HTERT RPE-1 (cell line): Measurements from ENCODE around the gene PLPPR3.

Experiments
- in situ Hi-C: fragments of 300-500 bp; cut with MboI; formaldehyde crosslinking; loops from 4 replicates; pipeline ENCODE4 v1.14.3; 2020; ENCODE audit warnings: low sequenced_read_pairs

The PLPPR3 gene

DNA sequence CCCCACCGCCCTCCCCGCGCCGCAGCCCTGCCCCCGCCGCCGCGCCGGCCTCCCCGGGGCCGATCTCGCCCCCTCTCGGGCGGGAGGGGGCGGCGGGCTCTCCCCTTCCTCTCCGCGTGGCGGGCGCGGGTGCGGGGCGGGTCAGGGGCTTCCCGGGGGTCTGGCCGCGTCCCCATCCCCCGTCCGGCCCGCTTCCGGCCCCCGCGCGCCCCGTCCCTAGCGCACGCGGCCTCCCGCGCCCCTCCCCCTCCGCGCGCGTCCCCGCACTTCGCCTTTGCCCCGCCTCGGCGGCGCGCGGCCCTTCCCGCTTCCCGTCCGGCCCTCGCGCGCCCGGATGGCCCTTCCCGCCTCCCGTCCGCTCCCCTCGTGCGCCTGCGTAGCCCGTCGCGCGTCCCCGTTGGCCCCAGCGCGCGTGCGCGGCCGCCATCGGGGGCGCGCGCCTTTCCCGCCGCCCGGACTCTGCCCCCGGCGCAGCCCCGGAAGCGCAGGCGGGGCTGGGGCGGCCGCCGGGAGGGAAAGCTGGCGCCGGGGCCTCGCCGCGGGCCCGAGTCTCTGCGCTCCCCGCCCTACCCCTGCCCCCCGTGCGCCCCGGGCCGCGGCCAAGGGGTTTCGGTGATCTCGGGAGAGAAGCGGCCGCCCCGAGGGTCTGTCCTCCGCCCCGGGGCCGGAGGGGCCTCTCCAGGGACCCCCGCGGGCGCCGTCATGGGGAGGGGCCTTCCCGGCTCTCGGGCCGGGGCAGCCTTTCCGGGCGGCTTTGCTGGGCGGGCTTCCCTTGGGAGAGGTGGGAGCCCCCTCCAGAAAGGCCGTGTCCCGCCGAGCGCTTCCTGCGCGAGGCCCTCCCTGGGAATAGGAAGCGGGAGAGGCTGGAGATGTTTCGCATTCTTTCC is 24.0 kb downstream of the PLPPR3 start:
- in situ Hi-C loops, result no loop called here

GRCh38 chr19:796692-797527 is 24.8 kb downstream of the PLPPR3 start, which contains the start of gene PTBP1:
Gene PTBP1 (plus strand): TSS chr19:797452. CDS start chr19:797498, 46 bp downstream.
- in situ Hi-C loops, result no loop called here

- in situ Hi-C loops, result no loop called here
Measured at GRCh38 chr19:795691-796581, 25.8 kb downstream of the PLPPR3 start.

DNA sequence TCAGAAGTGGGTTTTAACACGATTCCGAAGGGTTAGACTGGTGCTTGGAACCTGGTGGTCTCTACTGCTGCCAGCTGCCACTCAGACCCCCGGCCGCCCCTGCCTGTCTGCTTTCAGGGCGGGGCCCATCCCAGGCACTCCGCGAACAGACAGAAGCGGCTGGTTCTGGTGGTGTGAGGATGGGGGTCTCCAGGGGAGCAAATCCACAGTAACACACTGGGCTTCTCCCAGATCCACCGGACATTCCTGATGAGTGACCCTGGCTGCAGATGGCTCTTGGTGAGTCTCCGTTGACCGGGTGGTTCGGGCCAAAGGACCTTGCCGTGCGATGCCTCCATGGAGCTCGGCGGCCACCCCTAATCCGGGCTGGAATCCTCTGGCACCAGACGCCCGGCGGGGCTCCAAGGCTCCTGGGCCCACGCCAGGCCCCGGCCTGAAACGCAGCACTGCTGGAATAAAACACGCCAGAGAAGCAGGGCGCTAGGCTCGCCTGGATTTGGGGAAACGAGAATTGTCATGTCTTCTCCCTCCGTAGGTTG is 26.6 kb downstream of the PLPPR3 start:
- in situ Hi-C loops, result no loop called here

GRCh38 chr19:793806-794205 is 27.9 kb downstream of the PLPPR3 start:
- in situ Hi-C loops, result no loop called here

DNA sequence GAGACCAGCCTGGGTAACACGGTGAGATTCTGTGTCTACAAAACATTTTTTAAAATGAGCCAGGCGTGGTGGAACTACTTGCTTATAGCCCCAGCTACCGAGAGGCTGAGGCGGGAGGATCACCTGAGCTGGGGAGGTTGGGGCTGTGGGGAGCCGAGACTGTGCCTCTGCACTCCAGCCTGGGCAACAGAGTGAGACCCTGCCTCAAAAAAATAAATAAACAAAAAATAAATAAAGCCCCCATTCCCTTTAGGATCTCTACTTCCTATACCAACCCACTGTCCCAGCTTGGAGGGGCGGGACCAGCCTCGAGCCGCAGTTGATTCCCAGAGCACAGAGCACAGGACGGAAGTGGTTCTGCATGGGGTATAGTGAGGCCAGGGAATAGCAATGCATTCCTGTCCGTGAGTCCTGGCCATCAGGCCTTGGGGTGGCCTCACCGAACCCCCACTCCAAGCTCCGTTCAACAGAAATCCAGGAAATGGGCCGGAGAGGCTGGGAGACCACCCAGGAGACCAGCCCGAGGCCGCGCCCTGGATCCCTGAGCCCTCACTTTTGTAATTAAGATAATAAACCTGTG is 29.4 kb downstream of the PLPPR3 start:
- in situ Hi-C loops, result no loop called here

DNA sequence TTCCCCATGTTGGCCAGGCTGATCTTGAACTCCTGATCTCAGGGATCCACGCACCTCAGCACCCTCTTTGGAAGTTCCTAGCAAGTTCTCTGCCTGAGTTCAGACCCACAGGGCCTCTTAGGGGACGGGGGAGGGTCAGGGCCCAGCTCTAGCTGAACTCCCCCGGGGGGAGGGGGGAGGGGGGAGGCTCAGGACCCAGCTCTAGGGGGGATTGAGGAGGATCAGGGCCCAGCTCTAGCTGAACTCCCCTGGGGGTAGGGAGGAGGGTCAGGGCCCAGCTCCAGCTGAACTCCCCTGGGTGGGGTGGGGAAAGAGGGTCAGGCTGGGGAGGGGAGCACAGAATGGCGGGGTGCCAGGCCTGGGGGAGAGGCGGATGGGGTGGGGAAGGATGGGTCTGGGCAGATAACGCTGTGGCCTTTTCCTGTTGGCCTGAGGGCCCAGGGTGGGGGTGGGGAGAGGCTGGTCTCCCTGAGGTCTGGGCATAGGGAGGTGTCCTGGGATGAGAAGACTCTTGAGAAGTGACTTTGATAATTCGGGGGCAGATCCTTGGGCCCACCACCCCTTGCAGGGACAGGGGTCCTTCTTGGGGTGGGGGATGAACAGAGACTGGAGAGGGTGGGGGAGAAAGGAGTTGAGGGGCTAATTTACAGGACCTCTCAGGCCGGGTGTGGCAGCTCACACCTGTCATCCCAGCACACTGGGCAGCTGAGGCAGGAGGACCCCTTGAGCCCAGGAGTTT is 30.0 kb downstream of the PLPPR3 start:
- in situ Hi-C loops, result no loop called here

- in situ Hi-C loops, result no loop called here
Measured at GRCh38 chr19:791007-791566, 30.7 kb downstream of the PLPPR3 start.

- in situ Hi-C loops, result no loop called here
Measured at GRCh38 chr19:789701-790060, 32.1 kb downstream of the PLPPR3 start.

DNA sequence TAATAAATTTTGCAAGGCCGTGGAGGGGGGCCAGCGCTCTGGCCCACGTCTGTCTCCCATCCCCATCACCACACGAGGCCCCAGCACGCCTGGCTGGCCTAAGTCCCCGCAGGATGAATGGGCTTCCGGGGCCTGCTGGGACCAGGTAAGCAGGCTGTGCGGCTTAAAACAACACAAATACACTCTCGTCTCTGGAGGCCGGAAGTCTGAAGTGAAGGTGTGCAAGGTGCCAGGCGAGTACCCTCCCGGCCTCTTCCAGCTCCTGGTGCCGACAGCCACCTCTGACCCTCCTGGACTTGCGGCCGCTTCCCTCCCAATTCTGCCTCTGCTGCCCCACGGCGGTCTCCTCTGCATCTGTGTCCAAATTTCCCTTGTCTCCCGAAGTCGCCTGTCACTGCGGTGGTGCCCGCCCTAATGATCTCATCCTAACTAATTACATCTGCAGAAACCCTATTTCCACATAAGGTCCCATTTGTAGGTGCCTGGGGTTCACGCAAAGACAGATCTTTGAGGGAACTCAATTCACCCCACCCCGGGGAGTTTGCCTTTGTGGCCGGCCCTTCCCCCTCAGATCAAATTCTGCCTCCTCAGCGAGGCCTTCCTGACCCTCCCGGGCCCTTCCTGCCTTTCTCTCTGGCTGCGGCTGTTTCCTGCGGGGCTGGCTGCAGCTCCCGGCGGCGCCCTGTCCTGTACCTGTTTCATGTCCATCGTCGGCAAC is 32.6 kb downstream of the PLPPR3 start:
- in situ Hi-C loops, result no loop called here

DNA sequence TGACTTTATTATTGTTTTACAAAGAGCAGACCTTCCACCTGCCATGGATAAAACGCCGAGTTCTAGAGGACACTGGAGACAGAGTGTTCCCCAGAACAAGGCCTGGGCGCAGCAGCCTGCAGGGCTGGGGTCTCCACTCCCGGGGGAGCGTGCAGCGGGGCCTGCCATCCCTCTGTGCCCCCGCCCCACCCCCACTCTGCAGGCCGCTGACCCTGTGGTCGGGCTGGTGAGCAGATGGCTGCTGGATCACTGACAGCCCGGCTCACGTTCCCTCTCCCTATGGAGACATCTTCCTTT is 33.1 kb downstream of the PLPPR3 start:
- in situ Hi-C loops, result no loop called here

GRCh38 chr19:787536-787935 is 34.2 kb downstream of the PLPPR3 start:
- in situ Hi-C loops, result no loop called here

- in situ Hi-C loops, result no loop called here
Measured at GRCh38 chr19:784541-784940, 37.2 kb downstream of the PLPPR3 start.

- in situ Hi-C loops, result no loop called here
Measured at GRCh38 chr19:782878-783668, 38.7 kb downstream of the PLPPR3 start.

DNA sequence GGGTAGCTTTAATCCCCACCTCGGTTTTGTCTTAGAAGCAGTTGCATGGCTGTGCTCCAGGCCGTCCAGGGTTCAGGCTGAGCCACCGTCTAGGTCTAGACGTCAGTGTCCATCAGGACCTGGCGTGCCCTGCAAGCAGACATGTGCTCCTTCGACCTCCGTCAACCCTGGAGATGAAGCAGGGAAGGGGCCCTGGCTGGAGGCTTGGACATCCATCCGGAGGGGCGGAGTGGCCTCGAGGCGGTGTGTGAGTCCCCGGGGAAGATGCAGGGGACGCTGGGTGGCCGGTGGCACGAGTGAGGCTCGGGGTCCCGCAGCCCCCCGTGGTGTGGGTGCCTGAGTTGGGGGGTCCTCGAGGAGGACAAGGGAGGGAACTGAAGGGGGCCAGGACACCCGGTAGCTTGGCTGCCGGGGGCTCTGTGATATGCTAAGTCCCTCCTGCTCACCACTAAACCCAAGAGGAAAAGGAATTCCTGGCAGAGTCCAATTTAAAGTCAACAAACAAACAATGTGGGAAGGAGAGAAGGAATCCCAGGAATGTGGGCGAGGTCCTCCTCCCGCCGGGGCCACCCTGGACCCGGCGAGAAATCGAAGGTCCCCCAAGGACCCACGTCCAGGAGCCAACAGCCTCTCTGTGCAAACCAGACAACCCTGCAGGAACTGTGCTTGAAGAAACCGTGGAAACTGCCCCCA is 39.4 kb downstream of the PLPPR3 start:
- in situ Hi-C loops, result no loop called here

- in situ Hi-C loops, result no loop called here
Measured at GRCh38 chr19:781800-782184, 40.0 kb downstream of the PLPPR3 start.

- in situ Hi-C loops, result no loop called here
Measured at GRCh38 chr19:780935-781334, 40.8 kb downstream of the PLPPR3 start.
